Measurements from ENCODE around the gene MEG3. TPM values are rescaled to one million over a fixed set of nuclear protein-coding genes. Genes with fewer than 3 reads are reported as not detected.

MEG3 gene
- total and polyA plus RNA-seq, 9 of the 15 experiments (the other 6 are each of a cell fraction or from before 2014, with no cell fraction given): 0.10 to 5.3 (median 1.0) TPM; not detected in 1

GRCh38 chr14:100807979-100808734 lies 17.8 kb upstream of the MEG3 start (continued):
- TF ChIP-seq HOXB6 (CRISPR knock-in tag; IDR thresholded peaks at IDR 0.05; ENCODE audit: borderline replicate concordance) (no peak), THAP7 (CRISPR knock-in tag; IDR thresholded peaks at IDR 0.05) (no peak), ZNF764 (CRISPR knock-in tag; IDR thresholded peaks at IDR 0.05; ENCODE audit: low read depth) (no peak), ZBTB49 (CRISPR knock-in tag; IDR thresholded peaks at IDR 0.05; ENCODE audit: borderline replicate concordance) (no peak), NCOR1 (IDR thresholded peaks at IDR 0.05) (no peak), ZNF408 (CRISPR knock-in tag; IDR thresholded peaks at IDR 0.05; ENCODE audit: low read depth) (no peak), PHB (CRISPR knock-in tag; IDR thresholded peaks at IDR 0.05) (no peak), ESRRB (CRISPR knock-in tag; IDR thresholded peaks at IDR 0.05; ENCODE audit: borderline replicate concordance) (no peak), TARDBP (IDR thresholded peaks at IDR 0.05) (no peak), STAG1 (CRISPR knock-in tag; IDR thresholded peaks at IDR 0.05; ENCODE audit: borderline replicate concordance) (no peak), ZNF75A (CRISPR knock-in tag; IDR thresholded peaks at IDR 0.05) (no peak), ATF6 (CRISPR knock-in tag; IDR thresholded peaks at IDR 0.05) (no peak), FOXK2 (conservative IDR thresholded peaks at IDR 0.05 in 1 of 2, IDR thresholded peaks at IDR 0.05 in 1 of 2; ENCODE audit: low read depth in 2 of 2) (no peak), U2AF1 (optimal IDR thresholded peaks at IDR 0.05; ENCODE audit: low read depth, low read length) (no peak), XRCC3 (IDR thresholded peaks at IDR 0.05) (peak; percentile 71; the same call in 1 of the 2 replicates), RAD21 (CRISPR knock-in tag; conservative IDR thresholded peaks at IDR 0.05 in 1 of 2, IDR thresholded peaks at IDR 0.05 in 1 of 2) (no peak), ZFP36 (IDR thresholded peaks at IDR 0.05; ENCODE audit: low read depth, low read length, partially characterized antibody) (peak; percentile 48), TEAD4 (IDR thresholded peaks at IDR 0.05; ENCODE audit: low read length) (no peak), TEAD4 (CRISPR knock-in tag; IDR thresholded peaks at IDR 0.05; ENCODE audit: borderline replicate concordance) (no peak), ARID2 (IDR thresholded peaks at IDR 0.05) (no peak), CBX1 (IDR thresholded peaks at IDR 0.05; ENCODE audit: low read depth) (peak; percentile 81; the same call in 1 of the 2 replicates), ZNF140 (CRISPR knock-in tag; IDR thresholded peaks at IDR 0.05) (no peak), FOXP1 (CRISPR knock-in tag; IDR thresholded peaks at IDR 0.05) (no peak)

Measured in K562 (cell line).